Keratinocyte (primary cell): Measurements from ENCODE around the gene NLK. TPM values are rescaled to one million over a fixed set of nuclear protein-coding genes. Genes with fewer than 3 reads are reported as not detected.

ENCODE experiments used
- DNase-seq: peaks from one replicate; pipeline ENCODE4 v3.0.0-alpha.2; 2011; ENCODE audit warnings: low read depth, missing footprints, low spot score
- FAIRE-seq: peaks from 2 replicates; lab custom pipeline; 2011; peaks lifted over from hg19 to GRCh38; lab: Jason Lieb, UNC
- H2AFZ ChIP-seq: 2 replicates; pipeline ENCODE4 v1.6.0; 2012; ENCODE audit warnings: low read length, control low read depth, inconsistent platforms; ENCODE audit not compliant: control insufficient read depth
- H3K27ac ChIP-seq: 2 replicates; pipeline ENCODE4 v1.5.1; 2011; ENCODE audit warnings: low read length; ENCODE audit not compliant: control insufficient read depth, insufficient read depth
- H3K27me3 ChIP-seq: 3 replicates; pipeline ENCODE4 v1.6.0; 2011; ENCODE audit warnings: low read length; ENCODE audit not compliant: control insufficient read depth, insufficient read depth; ENCODE audit errors: extremely low read depth
- H3K36me3 ChIP-seq, 2 experiments: 2 replicates in 1 of 2; 3 replicates in 1 of 2; pipeline ENCODE4 v1.5.1; 2011; ENCODE audit warnings: low read length in 2 of 2, mild to moderate bottlenecking in 1 of 2; ENCODE audit not compliant: control insufficient read depth in 2 of 2, insufficient read depth in 2 of 2; ENCODE audit errors: extremely low read depth in 1 of 2
- H3K4me1 ChIP-seq: 3 replicates; pipeline ENCODE4 v1.5.1; 2011; ENCODE audit warnings: low read length; ENCODE audit not compliant: control insufficient read depth, insufficient read depth; ENCODE audit errors: extremely low read depth
- H3K4me2 ChIP-seq: 3 replicates; pipeline ENCODE4 v1.6.0; 2011; ENCODE audit warnings: low read depth, low read length; ENCODE audit not compliant: control insufficient read depth, insufficient read depth; ENCODE audit errors: extremely low read depth
- H3K4me3 ChIP-seq, 3 experiments: fragments of 200-600 bp in 1 of 3; sonication (generic) in 1 of 3; 2 replicates in 2 of 3; 3 replicates in 1 of 3; pipeline ENCODE4 v1.5.1; 2011 to 2016; ENCODE audit warnings: low read length in 3 of 3, mild to moderate bottlenecking in 3 of 3, control low read depth in 2 of 3, inconsistent platforms in 1 of 3, low read depth in 1 of 3, mixed read lengths in 1 of 3, mixed run types in 1 of 3, moderate library complexity in 1 of 3; ENCODE audit not compliant: control insufficient read depth in 2 of 3, insufficient read depth in 2 of 3; ENCODE audit errors: extremely low read depth in 1 of 3
- H3K79me2 ChIP-seq: 2 replicates; pipeline ENCODE4 v1.6.0; 2012; ENCODE audit warnings: low read length; ENCODE audit not compliant: control insufficient read depth, insufficient read depth
- H3K9ac ChIP-seq: 3 replicates; pipeline ENCODE4 v1.6.0; 2011; ENCODE audit warnings: low read length; ENCODE audit not compliant: control insufficient read depth, insufficient read depth; ENCODE audit errors: extremely low read depth
- H3K9me1 ChIP-seq: 3 replicates; pipeline ENCODE4 v1.6.0; 2011; ENCODE audit warnings: low read length; ENCODE audit not compliant: control insufficient read depth, insufficient read depth; ENCODE audit errors: extremely low read depth
- H3K9me3 ChIP-seq: 2 replicates; pipeline ENCODE4 v1.5.1; 2012; ENCODE audit warnings: low read depth, low read length; ENCODE audit not compliant: control insufficient read depth
- H4K20me1 ChIP-seq: 3 replicates; pipeline ENCODE4 v1.6.0; 2011; ENCODE audit warnings: low read length; ENCODE audit not compliant: control insufficient read depth, insufficient read depth; ENCODE audit errors: extremely low read depth
- EZH2 ChIP-seq: IDR thresholded peaks from one replicate; pipeline ENCODE4 v1.6.1; 2012; ENCODE audit warnings: inconsistent platforms, mild to moderate bottlenecking, low read length, moderate library complexity
- dilution Hi-C: fragments of 300-500 bp; cut with MboI; formaldehyde crosslinking; loops from one replicate; pipeline ENCODE4 v1.7.0; 2020; ENCODE audit warnings: low sequenced_read_pairs; ENCODE audit not compliant: extremely low pct_ligation_motif_present
- polyA plus RNA-seq, 5 experiments: library from polyadenylated mRNA; depleted of rRNA in 3 of 5; stranded (reverse) in 3 of 5; stranded (forward) in 1 of 5; unstranded in 1 of 5; fragments of >200 nt; gene quantifications; 1 replicate in 1 of 5; 2 replicates in 3 of 5; 3 replicates in 1 of 5; pipeline versions ENCODE4 v1.2.1 to v1.2.3, GENCODE V29; 2011 to 2012; ENCODE audit warnings: missing spikeins in 2 of 5, low read depth in 1 of 5, low replicate concordance in 1 of 5
- TF ChIP-seq, protein P1 (sequence below), 3 experiments: IDR thresholded peaks in 1 of 3; conservative IDR thresholded peaks in 1 of 3; optimal IDR thresholded peaks in 1 of 3; 2 replicates in 2 of 3; 3 replicates in 1 of 3; pipeline versions ENCODE3 to v1.5.1; 2011; ENCODE audit warnings: low read length in 3 of 3, mild to moderate bottlenecking in 3 of 3, moderate library complexity in 2 of 3, control low read depth in 1 of 3, inconsistent platforms in 1 of 3; ENCODE audit not compliant: insufficient read depth in 2 of 3; ENCODE audit errors: extremely low read depth in 1 of 3

The NLK gene
- polyA plus RNA-seq, 1 donor (not counting 4 experiments of a cell fraction or from before 2014, with no cell fraction given): 20.9 TPM

DNA sequence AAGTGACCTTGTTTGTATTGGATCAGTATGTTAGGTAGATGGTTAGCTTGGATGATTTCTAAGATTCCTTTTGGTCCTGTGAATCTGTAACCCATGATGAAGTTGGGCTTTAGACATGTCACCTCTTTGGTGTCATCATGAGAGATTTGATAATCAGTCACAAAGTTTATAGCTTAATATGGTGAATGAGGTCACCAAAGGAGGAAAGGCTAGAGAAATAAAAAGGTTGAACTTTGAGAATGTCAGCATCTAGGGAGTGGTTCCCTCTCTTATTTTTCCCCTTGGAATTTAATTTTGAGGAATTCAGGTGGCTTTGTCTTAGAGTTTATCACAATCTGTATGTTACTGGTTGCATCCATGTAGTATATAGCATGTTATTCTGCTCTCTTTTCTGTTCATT lies 45.3 kb downstream of the NLK start:
- peaks cover 69% of the 10 kb centered on the region for H3K79me2 ChIP-seq
- no peaks in the 10 kb centered on the region for H3K27me3 ChIP-seq
- H3K9me3 ChIP-seq: no peaks in the 10 kb centered on the region
- H4K20me1 ChIP-seq: peaks cover 8% of the 10 kb centered on the region
- no peak overlapping the region for H3K27ac ChIP-seq
- no peak overlapping the region for H3K4me3 ChIP-seq
- dilution Hi-C loops: no loop called here
- DNase-seq (no peak), FAIRE-seq (no peak)
- H3K9me1 ChIP-seq: no peaks in the 10 kb centered on the region
- H2AFZ ChIP-seq: no peak overlapping the region
- H3K4me1 ChIP-seq: peaks cover 8% of the 10 kb centered on the region
- no peak overlapping the region for H3K9ac ChIP-seq
- TF ChIP-seq, protein P1, sequence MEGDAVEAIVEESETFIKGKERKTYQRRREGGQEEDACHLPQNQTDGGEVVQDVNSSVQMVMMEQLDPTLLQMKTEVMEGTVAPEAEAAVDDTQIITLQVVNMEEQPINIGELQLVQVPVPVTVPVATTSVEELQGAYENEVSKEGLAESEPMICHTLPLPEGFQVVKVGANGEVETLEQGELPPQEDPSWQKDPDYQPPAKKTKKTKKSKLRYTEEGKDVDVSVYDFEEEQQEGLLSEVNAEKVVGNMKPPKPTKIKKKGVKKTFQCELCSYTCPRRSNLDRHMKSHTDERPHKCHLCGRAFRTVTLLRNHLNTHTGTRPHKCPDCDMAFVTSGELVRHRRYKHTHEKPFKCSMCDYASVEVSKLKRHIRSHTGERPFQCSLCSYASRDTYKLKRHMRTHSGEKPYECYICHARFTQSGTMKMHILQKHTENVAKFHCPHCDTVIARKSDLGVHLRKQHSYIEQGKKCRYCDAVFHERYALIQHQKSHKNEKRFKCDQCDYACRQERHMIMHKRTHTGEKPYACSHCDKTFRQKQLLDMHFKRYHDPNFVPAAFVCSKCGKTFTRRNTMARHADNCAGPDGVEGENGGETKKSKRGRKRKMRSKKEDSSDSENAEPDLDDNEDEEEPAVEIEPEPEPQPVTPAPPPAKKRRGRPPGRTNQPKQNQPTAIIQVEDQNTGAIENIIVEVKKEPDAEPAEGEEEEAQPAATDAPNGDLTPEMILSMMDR (optimal IDR thresholded peaks at IDR 0.05 in 1 of 3, IDR thresholded peaks at IDR 0.05 in 1 of 3, conservative IDR thresholded peaks at IDR 0.05 in 1 of 3; ENCODE audit: extremely low read depth in 1 of 3, insufficient read depth in 2 of 3, low read length in 3 of 3): no peak
- no peak for TF ChIP-seq EZH2
- no peaks in the 10 kb centered on the region for H3K36me3 ChIP-seq
- no peak overlapping the region for H3K4me2 ChIP-seq

DNA sequence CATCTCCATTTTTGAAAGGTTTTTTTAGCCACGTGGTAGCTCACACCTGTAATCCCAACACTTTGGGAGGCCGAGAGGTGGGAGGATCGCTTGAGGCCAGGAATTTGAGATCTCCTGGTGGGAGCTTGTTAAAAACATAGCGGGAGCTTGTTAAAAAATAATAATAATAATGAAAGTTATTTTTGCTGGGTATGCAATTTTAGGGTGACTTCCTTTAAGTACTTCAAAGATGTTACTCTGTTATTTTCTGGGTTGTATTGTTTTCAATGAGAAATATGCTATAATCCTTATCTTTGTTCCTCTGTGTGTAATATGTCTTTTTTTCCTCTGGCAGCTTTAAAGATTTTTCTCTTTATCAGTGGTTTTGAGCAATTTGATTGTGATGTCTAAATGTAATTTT lies 48.1 kb downstream of the NLK start:
- peaks cover 8% of the 10 kb centered on the region for H3K4me1 ChIP-seq
- peaks cover 63% of the 10 kb centered on the region for H3K79me2 ChIP-seq
- H4K20me1 ChIP-seq: peaks cover 8% of the 10 kb centered on the region
- DNase-seq (no peak), FAIRE-seq (no peak)
- TF ChIP-seq, protein P1 (optimal IDR thresholded peaks at IDR 0.05 in 1 of 3, IDR thresholded peaks at IDR 0.05 in 1 of 3, conservative IDR thresholded peaks at IDR 0.05 in 1 of 3; ENCODE audit: extremely low read depth in 1 of 3, insufficient read depth in 2 of 3, low read length in 3 of 3): no peak
- TF ChIP-seq EZH2: no peak
- no peak overlapping the region for H2AFZ ChIP-seq
- no peak overlapping the region for H3K27ac ChIP-seq
- H3K9ac ChIP-seq: no peak overlapping the region
- no peak overlapping the region for H3K4me3 ChIP-seq
- no peaks in the 10 kb centered on the region for H3K9me1 ChIP-seq
- H3K9me3 ChIP-seq: no peaks in the 10 kb centered on the region
- dilution Hi-C loops: no loop called here
- H3K27me3 ChIP-seq: no peaks in the 10 kb centered on the region
- no peaks in the 10 kb centered on the region for H3K36me3 ChIP-seq
- no peak overlapping the region for H3K4me2 ChIP-seq
